HepG2 (cell line): ENCODE measurements around the gene PYGO1. TPM values are rescaled to one million over a fixed set of nuclear protein-coding genes. Genes with fewer than 3 reads are reported as not detected.

Experiments
- HDAC2 ChIP-seq: sonication (generic); formaldehyde crosslinking; IDR thresholded peaks from 2 replicates; pipeline ENCODE4 v1.4.0; 2020; ENCODE audit warnings: missing genetic modification reagents
- HNRNPLL ChIP-seq: fragments of 200-400 bp; formaldehyde crosslinking; IDR thresholded peaks from 2 replicates; pipeline ENCODE4 v1.6.1; 2017; ENCODE audit warnings: mild to moderate bottlenecking, low read depth, low read length; ENCODE audit not compliant: poor library complexity, severe bottlenecking
- RXRB ChIP-seq: IDR thresholded peaks from 2 replicates; pipeline ENCODE4 v1.6.1; 2016; ENCODE audit warnings: borderline replicate concordance, missing genetic modification reagents, missing compliant biosample characterization
- TFE3 ChIP-seq: IDR thresholded peaks from 2 replicates; pipeline ENCODE4 v1.6.1; 2016
- ZNF317 ChIP-seq: sonication (generic); formaldehyde crosslinking; IDR thresholded peaks from 2 replicates; pipeline ENCODE4 v1.5.0; 2020; ENCODE audit warnings: mild to moderate bottlenecking, missing genetic modification reagents
- ZNF687 ChIP-seq: sonication (generic); formaldehyde crosslinking; IDR thresholded peaks from 2 replicates; pipeline ENCODE4 v1.5.1; 2020; ENCODE audit warnings: mild to moderate bottlenecking, missing genetic modification reagents, moderate library complexity
- polyA plus RNA-seq, 8 experiments: library from polyadenylated mRNA; depleted of rRNA in 3 of 8; stranded (reverse) in 7 of 8; unstranded in 1 of 8; fragments of >200 nt; fragmentation: Illumina TruSeq in 4 of 8; extraction: Trizol in 4 of 8; gene quantifications; 2 replicates each; pipeline versions ENCODE4 v1.2.1 to v1.2.3, GENCODE V29; 2011 to 2016; ENCODE audit warnings: low read depth in 4 of 8, missing spikeins in 1 of 8, mixed read lengths in 1 of 8; ENCODE audit not compliant: insufficient read depth in 1 of 8
- total RNA-seq, 5 experiments: library from RNA; depleted of rRNA; stranded (reverse); fragments of >200 nt; fragmentation: Illumina TruSeq; extraction: Trizol; gene quantifications; 2 replicates each; pipeline ENCODE4 v1.2.3, GENCODE V29; 2016; ENCODE audit warnings: low read depth in 1 of 5
- TF ChIP-seq, protein P1 (sequence below): sonication (generic); formaldehyde crosslinking; IDR thresholded peaks from 2 replicates; pipeline ENCODE4 v1.9.0; 2022; ENCODE audit warnings: missing genetic modification reagents, mild to moderate bottlenecking, borderline replicate concordance
- TF ChIP-seq, protein P2 (sequence below): sonication (generic); formaldehyde crosslinking; IDR thresholded peaks from 2 replicates; pipeline ENCODE4 v1.4.0; 2020; ENCODE audit warnings: mild to moderate bottlenecking, missing genetic modification reagents
- TF ChIP-seq, protein P3 (sequence below): sonication (generic); formaldehyde crosslinking; IDR thresholded peaks from 2 replicates; pipeline ENCODE4 v1.4.0; 2020; ENCODE audit warnings: missing genetic modification reagents
- TF ChIP-seq, protein P4 (sequence below): IDR thresholded peaks from 2 replicates; pipeline ENCODE4 v1.6.1; 2016; ENCODE audit warnings: mild to moderate bottlenecking

The PYGO1 gene
- total and polyA plus RNA-seq, 2 of the 13 experiments (the other 11 are each of a cell fraction or from before 2014, with no cell fraction given), result 1.1 to 1.8 TPM

GRCh38 chr15:55498109-55498938 is 89.8 kb downstream of the PYGO1 start (continued):
- TF ChIP-seq, protein P1, sequence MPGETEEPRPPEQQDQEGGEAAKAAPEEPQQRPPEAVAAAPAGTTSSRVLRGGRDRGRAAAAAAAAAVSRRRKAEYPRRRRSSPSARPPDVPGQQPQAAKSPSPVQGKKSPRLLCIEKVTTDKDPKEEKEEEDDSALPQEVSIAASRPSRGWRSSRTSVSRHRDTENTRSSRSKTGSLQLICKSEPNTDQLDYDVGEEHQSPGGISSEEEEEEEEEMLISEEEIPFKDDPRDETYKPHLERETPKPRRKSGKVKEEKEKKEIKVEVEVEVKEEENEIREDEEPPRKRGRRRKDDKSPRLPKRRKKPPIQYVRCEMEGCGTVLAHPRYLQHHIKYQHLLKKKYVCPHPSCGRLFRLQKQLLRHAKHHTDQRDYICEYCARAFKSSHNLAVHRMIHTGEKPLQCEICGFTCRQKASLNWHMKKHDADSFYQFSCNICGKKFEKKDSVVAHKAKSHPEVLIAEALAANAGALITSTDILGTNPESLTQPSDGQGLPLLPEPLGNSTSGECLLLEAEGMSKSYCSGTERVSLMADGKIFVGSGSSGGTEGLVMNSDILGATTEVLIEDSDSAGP, result peak; percentile 48; the same call in 1 of the 2 replicates
- TF ChIP-seq RXRB (CRISPR knock-in tag) (0 out of 2 replicates have a peak, but pooled peaks have one; percentile 21), ZNF317 (peak; percentile 41; the same call in 1 of the 2 replicates), HNRNPLL (peak; percentile 95), HDAC2 (CRISPR knock-in tag) (peak; percentile 74), ZNF687 (CRISPR knock-in tag) (peak; percentile 97), TFE3 (CRISPR knock-in tag) (peak; percentile 41; the same call in 1 of the 2 replicates)
- TF ChIP-seq, protein P2, sequence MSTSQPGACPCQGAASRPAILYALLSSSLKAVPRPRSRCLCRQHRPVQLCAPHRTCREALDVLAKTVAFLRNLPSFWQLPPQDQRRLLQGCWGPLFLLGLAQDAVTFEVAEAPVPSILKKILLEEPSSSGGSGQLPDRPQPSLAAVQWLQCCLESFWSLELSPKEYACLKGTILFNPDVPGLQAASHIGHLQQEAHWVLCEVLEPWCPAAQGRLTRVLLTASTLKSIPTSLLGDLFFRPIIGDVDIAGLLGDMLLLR (CRISPR knock-in tag), result peak; percentile 85; the same call in 1 of the 2 replicates
- TF ChIP-seq, protein P3, sequence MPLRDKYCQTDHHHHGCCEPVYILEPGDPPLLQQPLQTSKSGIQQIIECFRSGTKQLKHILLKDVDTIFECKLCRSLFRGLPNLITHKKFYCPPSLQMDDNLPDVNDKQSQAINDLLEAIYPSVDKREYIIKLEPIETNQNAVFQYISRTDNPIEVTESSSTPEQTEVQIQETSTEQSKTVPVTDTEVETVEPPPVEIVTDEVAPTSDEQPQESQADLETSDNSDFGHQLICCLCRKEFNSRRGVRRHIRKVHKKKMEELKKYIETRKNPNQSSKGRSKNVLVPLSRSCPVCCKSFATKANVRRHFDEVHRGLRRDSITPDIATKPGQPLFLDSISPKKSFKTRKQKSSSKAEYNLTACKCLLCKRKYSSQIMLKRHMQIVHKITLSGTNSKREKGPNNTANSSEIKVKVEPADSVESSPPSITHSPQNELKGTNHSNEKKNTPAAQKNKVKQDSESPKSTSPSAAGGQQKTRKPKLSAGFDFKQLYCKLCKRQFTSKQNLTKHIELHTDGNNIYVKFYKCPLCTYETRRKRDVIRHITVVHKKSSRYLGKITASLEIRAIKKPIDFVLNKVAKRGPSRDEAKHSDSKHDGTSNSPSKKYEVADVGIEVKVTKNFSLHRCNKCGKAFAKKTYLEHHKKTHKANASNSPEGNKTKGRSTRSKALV (CRISPR knock-in tag), result peak; percentile 30; the same call in 1 of the 2 replicates
- TF ChIP-seq, protein P4, sequence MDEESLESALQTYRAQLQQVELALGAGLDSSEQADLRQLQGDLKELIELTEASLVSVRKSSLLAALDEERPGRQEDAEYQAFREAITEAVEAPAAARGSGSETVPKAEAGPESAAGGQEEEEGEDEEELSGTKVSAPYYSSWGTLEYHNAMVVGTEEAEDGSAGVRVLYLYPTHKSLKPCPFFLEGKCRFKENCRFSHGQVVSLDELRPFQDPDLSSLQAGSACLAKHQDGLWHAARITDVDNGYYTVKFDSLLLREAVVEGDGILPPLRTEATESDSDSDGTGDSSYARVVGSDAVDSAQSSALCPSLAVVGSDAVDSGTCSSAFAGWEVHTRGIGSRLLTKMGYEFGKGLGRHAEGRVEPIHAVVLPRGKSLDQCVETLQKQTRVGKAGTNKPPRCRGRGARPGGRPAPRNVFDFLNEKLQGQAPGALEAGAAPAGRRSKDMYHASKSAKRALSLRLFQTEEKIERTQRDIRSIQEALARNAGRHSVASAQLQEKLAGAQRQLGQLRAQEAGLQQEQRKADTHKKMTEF (CRISPR knock-in tag), result peak; percentile 71
